Stimulated activated CD8-positive, alpha-beta memory T cell treated with anti-CD3 and anti-CD28 coated beads, Interleukin-15, amount 100 ng/mL, for 48 hours (primary cell): ENCODE data around the gene HSPA13.
A peak's percentile ranks its signal among the peaks of the same experiment; 100 is the strongest.
"Not testable (repeated sequence)": the region's sequence is repeated elsewhere in the genome, so short reads cannot be mapped to it uniquely, and the experiment has no call there.

Experiments
- DNase-seq, 2 donors: peaks; one replicate each; pipeline ENCODE4 v3.0.0-alpha.2; 2020; ENCODE audit warnings: low read depth in 2 of 2

The HSPA13 gene

GRCh38 chr21:14382835-14383595, at the start of gene HSPA13:
HSPA13 (minus strand) TSS chr21:14383146; CDS start chr21:14383119, 27 bp downstream.
- peak; percentile 98 for DNase-seq

- DNase-seq, result no peak
Observed at GRCh38 chr21:14418920-14419319, 36.0 kb upstream of the HSPA13 start.

GRCh38 chr21:14414932-14415508, 32.1 kb upstream of the HSPA13 start:
- no peak for DNase-seq

GRCh38 chr21:14405962-14406361, 23.0 kb upstream of the HSPA13 start:
- DNase-seq, result no peak

GRCh38 chr21:14405225-14405624, 22.3 kb upstream of the HSPA13 start:
- DNase-seq, result no peak

- no peak for DNase-seq
Observed at GRCh38 chr21:14403681-14404318, 20.9 kb upstream of the HSPA13 start.

GRCh38 chr21:14401217-14401616, 18.3 kb upstream of the HSPA13 start:
- DNase-seq, result no peak

- DNase-seq, result no peak
Observed at GRCh38 chr21:14388282-14388681, 5.3 kb upstream of the HSPA13 start.

- DNase-seq, result no peak
Observed at GRCh38 chr21:14384453-14384852, 1.5 kb upstream of the HSPA13 start.

- no peak for DNase-seq
Observed at GRCh38 chr21:14383596-14384180, 742 bp upstream of the HSPA13 start.

GRCh38 chr21:14382486-14382834, 486 bp downstream of the HSPA13 start:
- peak in 1 of 2 donors; percentile 24 for DNase-seq

GRCh38 chr21:14376854-14377253, 6.1 kb downstream of the HSPA13 start:
- no peak for DNase-seq

GRCh38 chr21:14366998-14367397, 15.9 kb downstream of the HSPA13 start:
- DNase-seq, result no peak

- no peak for DNase-seq
Observed at GRCh38 chr21:14361958-14362357, 21.0 kb downstream of the HSPA13 start.

GRCh38 chr21:14358775-14359174, 24.2 kb downstream of the HSPA13 start:
- no peak for DNase-seq

GRCh38 chr21:14356746-14357145, 26.2 kb downstream of the HSPA13 start:
- DNase-seq, result no peak

- DNase-seq, result no peak
Observed at GRCh38 chr21:14354515-14354914, 28.4 kb downstream of the HSPA13 start.

- DNase-seq, result no peak
Observed at GRCh38 chr21:14353726-14354125, 29.2 kb downstream of the HSPA13 start.

- no peak for DNase-seq
Observed at GRCh38 chr21:14353231-14353630, 29.7 kb downstream of the HSPA13 start.

- not testable (repeated sequence) for DNase-seq
Observed at GRCh38 chr21:14327346-14327745, 55.6 kb downstream of the HSPA13 start.

- no peak for DNase-seq
Observed at GRCh38 chr21:14325595-14325994, 57.4 kb downstream of the HSPA13 start.
